ENCODE data around the gene DMRTC2. TPM values are rescaled to one million over a fixed set of nuclear protein-coding genes. Genes with fewer than 3 reads are reported as not detected.

Gene DMRTC2
- total and polyA plus RNA-seq, 9 of the 15 experiments (the other 6 are each of a cell fraction or from before 2014, with no cell fraction given), result 0.03 TPM; not detected in 8

DNA sequence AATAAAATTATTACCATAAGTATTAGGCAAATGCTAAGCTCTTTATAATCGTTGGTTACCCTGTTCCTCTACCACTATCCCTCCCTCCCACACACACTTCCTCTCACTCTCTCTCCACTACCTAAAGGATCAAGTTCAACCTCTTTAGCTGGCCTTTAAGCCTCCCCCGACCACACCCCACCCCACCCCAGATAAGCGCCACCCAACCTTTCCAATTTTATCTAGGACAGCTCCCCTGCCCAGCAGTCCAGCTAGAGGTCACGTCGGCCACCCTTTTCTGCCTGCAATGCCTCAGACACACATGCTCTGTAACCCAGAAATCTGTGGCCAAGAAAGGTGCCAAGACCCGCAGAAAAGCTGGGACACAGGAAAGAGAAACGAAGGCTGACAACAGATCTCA lies 1.5 kb upstream of the DMRTC2 start (continued):
- TF ChIP-seq, protein P1, sequence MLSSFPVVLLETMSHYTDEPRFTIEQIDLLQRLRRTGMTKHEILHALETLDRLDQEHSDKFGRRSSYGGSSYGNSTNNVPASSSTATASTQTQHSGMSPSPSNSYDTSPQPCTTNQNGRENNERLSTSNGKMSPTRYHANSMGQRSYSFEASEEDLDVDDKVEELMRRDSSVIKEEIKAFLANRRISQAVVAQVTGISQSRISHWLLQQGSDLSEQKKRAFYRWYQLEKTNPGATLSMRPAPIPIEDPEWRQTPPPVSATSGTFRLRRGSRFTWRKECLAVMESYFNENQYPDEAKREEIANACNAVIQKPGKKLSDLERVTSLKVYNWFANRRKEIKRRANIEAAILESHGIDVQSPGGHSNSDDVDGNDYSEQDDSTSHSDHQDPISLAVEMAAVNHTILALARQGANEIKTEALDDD (IDR thresholded peaks at IDR 0.05), result peak; percentile 86
- peak; percentile 69; the same call in 1 of the 2 replicates for TF ChIP-seq SMARCA4 (IDR thresholded peaks at IDR 0.05)
- peak; percentile 67 for TF ChIP-seq CBFA2T3 (IDR thresholded peaks at IDR 0.05)
- TF ChIP-seq ZEB2 (IDR thresholded peaks at IDR 0.05), result 0 out of 2 replicates have a peak, but pooled peaks have one; percentile 28
- TF ChIP-seq NCOA4 (IDR thresholded peaks at IDR 0.05; ENCODE audit: partially characterized antibody), result no peak
- TF ChIP-seq SPI1 (IDR thresholded peaks at IDR 0.05; ENCODE audit: borderline replicate concordance, low read depth, low read length), result peak; percentile 83
- TF ChIP-seq GABPA (tag; conservative IDR thresholded peaks at IDR 0.05; ENCODE audit: low read depth), result 0 out of 2 replicates have a peak, but pooled peaks have one; percentile 24
- TF ChIP-seq SMARCE1 (IDR thresholded peaks at IDR 0.05), result peak; percentile 80; the same call in 1 of the 2 replicates
- TF ChIP-seq HDAC1 (IDR thresholded peaks at IDR 0.05), result peak; percentile 19 to 68; a peak in 2 of 4 replicates
- no peak for TF ChIP-seq ZBTB8A (IDR thresholded peaks at IDR 0.05; ENCODE audit: partially characterized antibody)
- TF ChIP-seq ZNF830 (CRISPR knock-in tag; IDR thresholded peaks at IDR 0.05), result no peak
- peak in 1 of 2 experiments; percentile 78; a peak in 2 of 4 replicates for TF ChIP-seq RCOR1 (IDR thresholded peaks at IDR 0.05; ENCODE audit: borderline replicate concordance in 1 of 2, low read depth in 2 of 2, low read length in 2 of 2)
- 0 out of 2 replicates have a peak, but pooled peaks have one; percentile 16 for TF ChIP-seq RNF2 (IDR thresholded peaks at IDR 0.05)
- TF ChIP-seq L3MBTL2 (IDR thresholded peaks at IDR 0.05), result 0 out of 2 replicates have a peak, but pooled peaks have one; percentile 25
- peak; percentile 91 for TF ChIP-seq KLF1 (tag; IDR thresholded peaks at IDR 0.05)
- 0 out of 2 replicates have a peak, but pooled peaks have one; percentile 50 for TF ChIP-seq EHMT2 (IDR thresholded peaks at IDR 0.05)
- 0 out of 2 replicates have a peak, but pooled peaks have one; percentile 22 for TF ChIP-seq ESRRA (IDR thresholded peaks at IDR 0.05; ENCODE audit: borderline replicate concordance, low read depth)
- TF ChIP-seq EGR1 (conservative IDR thresholded peaks at IDR 0.05), result peak; percentile 63
- TF ChIP-seq LEF1 (IDR thresholded peaks at IDR 0.05), result peak; percentile 72; the same call in 1 of the 2 replicates
- TF ChIP-seq CBFA2T2 (conservative IDR thresholded peaks at IDR 0.05), result peak; percentile 41; the same call in 1 of the 2 replicates
- TF ChIP-seq NBN (IDR thresholded peaks at IDR 0.05; ENCODE audit: low read depth), result peak; percentile 66; the same call in 1 of the 2 replicates
- TF ChIP-seq RB1 (IDR thresholded peaks at IDR 0.05; ENCODE audit: low read depth), result no peak
- TF ChIP-seq, protein P2, sequence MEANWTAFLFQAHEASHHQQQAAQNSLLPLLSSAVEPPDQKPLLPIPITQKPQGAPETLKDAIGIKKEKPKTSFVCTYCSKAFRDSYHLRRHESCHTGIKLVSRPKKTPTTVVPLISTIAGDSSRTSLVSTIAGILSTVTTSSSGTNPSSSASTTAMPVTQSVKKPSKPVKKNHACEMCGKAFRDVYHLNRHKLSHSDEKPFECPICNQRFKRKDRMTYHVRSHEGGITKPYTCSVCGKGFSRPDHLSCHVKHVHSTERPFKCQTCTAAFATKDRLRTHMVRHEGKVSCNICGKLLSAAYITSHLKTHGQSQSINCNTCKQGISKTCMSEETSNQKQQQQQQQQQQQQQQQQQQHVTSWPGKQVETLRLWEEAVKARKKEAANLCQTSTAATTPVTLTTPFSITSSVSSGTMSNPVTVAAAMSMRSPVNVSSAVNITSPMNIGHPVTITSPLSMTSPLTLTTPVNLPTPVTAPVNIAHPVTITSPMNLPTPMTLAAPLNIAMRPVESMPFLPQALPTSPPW (CRISPR knock-in tag; IDR thresholded peaks at IDR 0.05), result peak; percentile 56; the same call in 1 of the 2 replicates
- peak; percentile 15; the same call in 1 of the 2 replicates for TF ChIP-seq TCF3 (CRISPR knock-in tag; IDR thresholded peaks at IDR 0.05)
- peak; percentile 79 for TF ChIP-seq DPF2 (IDR thresholded peaks at IDR 0.05)
- TF ChIP-seq ZNF586 (CRISPR knock-in tag; conservative IDR thresholded peaks at IDR 0.05), result no peak
- TF ChIP-seq GATAD2A (IDR thresholded peaks at IDR 0.05), result 0 out of 2 replicates have a peak, but pooled peaks have one; percentile 49
- TF ChIP-seq TOE1 (IDR thresholded peaks at IDR 0.05; ENCODE audit: borderline replicate concordance), result 0 out of 2 replicates have a peak, but pooled peaks have one; percentile 15
- TF ChIP-seq TOE1 (CRISPR knock-in tag; IDR thresholded peaks at IDR 0.05; ENCODE audit: borderline replicate concordance, low read depth), result no peak
- TF ChIP-seq MTA1 (IDR thresholded peaks at IDR 0.05; ENCODE audit: borderline replicate concordance), result peak; percentile 46; the same call in 1 of the 2 replicates
- TF ChIP-seq NCOR1 (IDR thresholded peaks at IDR 0.05), result peak; percentile 40; the same call in 1 of the 2 replicates
- peak in 1 of 2 experiments; percentile 73; a peak in 2 of 4 replicates for TF ChIP-seq ETV6 (IDR thresholded peaks at IDR 0.05; ENCODE audit: borderline replicate concordance in 1 of 2, low read depth in 2 of 2, low read length in 1 of 2)
- TF ChIP-seq ETV6 (CRISPR knock-in tag; IDR thresholded peaks at IDR 0.05; ENCODE audit: borderline replicate concordance), result no peak
